SU-DHL-6 (cell line): ENCODE measurements around the gene GRHL3.
"Not testable (repeated sequence)": the region's sequence is repeated elsewhere in the genome, so short reads cannot be mapped to it uniquely, and the experiment has no call there.

ENCODE experiments used
- H2AFZ ChIP-seq: fragments of 200-600 bp; sonication (generic); 2 replicates; pipeline ENCODE4 v1.6.1; 2014; ENCODE audit warnings: low read depth, mild to moderate bottlenecking, moderate library complexity, mixed read lengths, antibody characterized with exemption, low read length; ENCODE audit not compliant: severe bottlenecking
- H3F3A ChIP-seq: fragments of 200-600 bp; shearing (Covaris generic); 2 replicates; pipeline ENCODE4 v1.6.0; 2016; ENCODE audit warnings: antibody characterized with exemption, mild to moderate bottlenecking; ENCODE audit not compliant: insufficient read depth
- H3K27ac ChIP-seq: fragments of 200-600 bp; sonication (generic); 2 replicates; pipeline ENCODE4 v1.5.1; 2016; ENCODE audit warnings: low read depth, mild to moderate bottlenecking, low read length, moderate library complexity, mixed read lengths
- H3K27me3 ChIP-seq: fragments of 200-600 bp; sonication (generic), shearing (Covaris generic); 2 replicates; pipeline ENCODE4 v1.6.0; 2014; ENCODE audit warnings: mild to moderate bottlenecking, low read length
- H3K36me3 ChIP-seq: fragments of 200-600 bp; sonication (generic); 2 replicates; pipeline ENCODE4 v1.6.1; 2014; ENCODE audit warnings: mild to moderate bottlenecking, low read length, mixed read lengths
- H3K4me2 ChIP-seq: fragments of 300-600, 200-600 bp; shearing (Covaris generic), sonication (generic); 2 replicates; pipeline ENCODE4 v1.6.0; 2014; ENCODE audit warnings: low read length, low read depth, mild to moderate bottlenecking; ENCODE audit not compliant: poor library complexity, severe bottlenecking
- H3K4me3 ChIP-seq: fragments of 200-600 bp; sonication (generic); 2 replicates; pipeline ENCODE4 v1.5.1; 2014; ENCODE audit warnings: antibody characterized with exemption, low read length, mild to moderate bottlenecking, mixed read lengths; ENCODE audit not compliant: insufficient read depth, poor library complexity, severe bottlenecking
- H3K79me2 ChIP-seq: fragments of 200-600 bp; sonication (generic); 2 replicates; pipeline ENCODE4 v1.6.1; 2014; ENCODE audit warnings: mild to moderate bottlenecking, low read length, moderate library complexity; ENCODE audit not compliant: insufficient read depth
- H3K9ac ChIP-seq: fragments of 200-600 bp; sonication (generic); 2 replicates; pipeline ENCODE4 v1.7.0; 2014; ENCODE audit warnings: mild to moderate bottlenecking, low read length
- H3K9me2 ChIP-seq: fragments of 200-600 bp; sonication (generic); replicated peaks from 2 replicates; pipeline ENCODE4 v1.6.1; 2014; ENCODE audit warnings: low read length; ENCODE audit not compliant: insufficient read depth
- H3K9me3 ChIP-seq: fragments of 200-600 bp; sonication (generic); 2 replicates; pipeline ENCODE4 v1.6.1; 2014; ENCODE audit warnings: low read length, mixed read lengths; ENCODE audit not compliant: insufficient read depth
- H4K20me1 ChIP-seq: fragments of 200-600 bp; sonication (generic); 2 replicates; pipeline ENCODE4 v1.6.1; 2014; ENCODE audit warnings: low read depth, mild to moderate bottlenecking, antibody characterized with exemption, low read length, moderate library complexity, mixed read lengths
- CTCF ChIP-seq: fragments of 200-600 bp; sonication (generic); IDR thresholded peaks from one replicate; pipeline ENCODE4 v1.5.1; 2017; ENCODE audit warnings: antibody characterized with exemption, mild to moderate bottlenecking, low read length, moderate library complexity; ENCODE audit not compliant: insufficient read depth, poor library complexity, severe bottlenecking
- EZH2phosphoT487 ChIP-seq: fragments of 200-600 bp; sonication (generic), shearing (Covaris generic); conservative IDR thresholded peaks from 2 replicates; pipeline ENCODE4 v1.6.1; 2018; ENCODE audit warnings: mild to moderate bottlenecking, antibody characterized with exemption, low read length, moderate library complexity, mixed read lengths

Gene GRHL3

GRCh38 chr1:24286246-24287010 lies 32.7 kb upstream of the GRHL3 start:
- Histone ChIP-seq H3K9ac (no peak overlapping the region), H3K9me3 (no peaks in the 10 kb centered on the region), H3K4me2 (no peak overlapping the region), H3K27ac (no peak overlapping the region), H3K9me2 (no peaks in the 10 kb centered on the region), H2AFZ (no peak overlapping the region), H3K4me3 (no peak overlapping the region), H3K36me3 (no peaks in the 10 kb centered on the region), H3K27me3 (no peaks in the 10 kb centered on the region), H3F3A (no peaks in the 10 kb centered on the region), H4K20me1 (no peaks in the 10 kb centered on the region), H3K79me2 (no peaks in the 10 kb centered on the region)
- no peak for TF ChIP-seq CTCF
- no peak for TF ChIP-seq EZH2phosphoT487

- not testable (repeated sequence) for H4K20me1 ChIP-seq, H3K36me3 ChIP-seq, H3K9me2 ChIP-seq, H3F3A ChIP-seq, H3K27me3 ChIP-seq, H3K9me3 ChIP-seq, H2AFZ ChIP-seq, H3K4me3 ChIP-seq, H3K79me2 ChIP-seq, H3K4me2 ChIP-seq, H3K9ac ChIP-seq, H3K27ac ChIP-seq
Measured at GRCh38 chr1:24287779-24288178, 31.4 kb upstream of the GRHL3 start.

GRCh38 chr1:24288479-24288878 lies 30.7 kb upstream of the GRHL3 start:
- TF ChIP-seq CTCF (no peak), EZH2phosphoT487 (no peak)

GRCh38 chr1:24289937-24290595 lies 29.1 kb upstream of the GRHL3 start:
- no peak for TF ChIP-seq EZH2phosphoT487
- TF ChIP-seq CTCF, result no peak
- no peaks in the 10 kb centered on the region for H3F3A ChIP-seq
- H3K9me2 ChIP-seq, result no peaks in the 10 kb centered on the region
- no peak overlapping the region for H3K4me3 ChIP-seq
- H3K9me3 ChIP-seq, result no peaks in the 10 kb centered on the region
- no peaks in the 10 kb centered on the region for H3K36me3 ChIP-seq
- no peak overlapping the region for H2AFZ ChIP-seq
- H3K4me2 ChIP-seq, result no peak overlapping the region
- no peaks in the 10 kb centered on the region for H3K27me3 ChIP-seq
- no peak overlapping the region for H3K9ac ChIP-seq
- no peaks in the 10 kb centered on the region for H3K79me2 ChIP-seq
- H4K20me1 ChIP-seq, result no peaks in the 10 kb centered on the region
- no peak overlapping the region for H3K27ac ChIP-seq

More at GRCh38 chr1:24288479-24288878, 30.7 kb upstream of the GRHL3 start:
- no peaks in the 10 kb centered on the region for H3K9me3 ChIP-seq
- no peaks in the 10 kb centered on the region for H3K36me3 ChIP-seq
- no peaks in the 10 kb centered on the region for H3K27me3 ChIP-seq
- no peak overlapping the region for H3K27ac ChIP-seq
- no peaks in the 10 kb centered on the region for H4K20me1 ChIP-seq
- no peak overlapping the region for H2AFZ ChIP-seq
- H3K9me2 ChIP-seq, result no peaks in the 10 kb centered on the region
- no peaks in the 10 kb centered on the region for H3K79me2 ChIP-seq
- H3K4me3 ChIP-seq, result no peak overlapping the region
- no peak overlapping the region for H3K4me2 ChIP-seq
- H3F3A ChIP-seq, result no peaks in the 10 kb centered on the region
- no peak overlapping the region for H3K9ac ChIP-seq
